Right atrium auricular region (tissue), 2 donors: ENCODE measurements around the gene GNB4. TPM values are rescaled to one million over a fixed set of nuclear protein-coding genes. Genes with fewer than 3 reads are reported as not detected.

Experiments
- DNase-seq: peaks from one replicate; pipeline ENCODE4 v3.0.0-alpha.2; 2019; ENCODE audit warnings: low spot score
- H3K27ac ChIP-seq, 2 donors: fragments of 200-600 bp; sonication (generic); 1 replicate in 1 of 2; 2 replicates in 1 of 2; pipeline ENCODE4 v1.5.1; 2016 to 2019
- H3K27me3 ChIP-seq, 2 donors: fragments of 200-600 bp; sonication (generic); one replicate each; pipeline versions ENCODE4 v1.5.1 to v1.6.0; 2017 to 2019
- H3K36me3 ChIP-seq: fragments of 200-600 bp; sonication (generic); one replicate; pipeline ENCODE4 v1.5.1; 2016
- H3K4me1 ChIP-seq, 2 donors: fragments of 200-600 bp; sonication (generic); one replicate each; pipeline versions ENCODE4 v1.5.1 to v1.6.0; 2017 to 2019
- H3K4me3 ChIP-seq, 2 donors: fragments of 200-600 bp; sonication (generic); 1 replicate in 1 of 2; 2 replicates in 1 of 2; pipeline ENCODE4 v1.5.1; 2017 to 2019; ENCODE audit warnings: mild to moderate bottlenecking in 1 of 2, moderate library complexity in 1 of 2
- H3K9me3 ChIP-seq, 2 donors: fragments of 200-600 bp; sonication (generic); one replicate each; pipeline ENCODE4 v1.5.1; 2019
- CTCF ChIP-seq, 2 donors: fragments of 200-600 bp; sonication (generic); IDR thresholded peaks; one replicate each; pipeline ENCODE4 v1.5.1; 2019; ENCODE audit warnings: antibody characterized with exemption in 2 of 2
- total RNA-seq, 2 donors: library from RNA; depleted of rRNA; stranded (reverse); fragments of >200 nt; gene quantifications; one replicate each; pipeline ENCODE4 v1.1.0, GENCODE V29; 2016

The GNB4 gene
- total RNA-seq, 2 donors from 2014 or later, result 11.7 to 36.0 TPM

GRCh38 chr3:179436517-179436916, 14.8 kb downstream of the GNB4 start:
- Histone ChIP-seq H3K4me1 (peaks cover 0 to 24% of the 10 kb centered on the region in 2 donors), H3K36me3 (no peaks in the 10 kb centered on the region), H3K27me3 (no peaks in the 10 kb centered on the region), H3K27ac (no peak overlapping the region), H3K9me3 (no peaks in the 10 kb centered on the region), H3K4me3 (no peak overlapping the region)
- no peak for DNase-seq
- no peak for TF ChIP-seq CTCF (IDR thresholded peaks at IDR 0.05)

GRCh38 chr3:179432451-179432850, 18.8 kb downstream of the GNB4 start:
- Histone ChIP-seq H3K27me3 (no peaks in the 10 kb centered on the region), H3K36me3 (no peaks in the 10 kb centered on the region), H3K27ac (no peak overlapping the region), H3K9me3 (no peaks in the 10 kb centered on the region), H3K4me3 (no peak overlapping the region), H3K4me1 (peaks cover 0 to 24% of the 10 kb centered on the region in 2 donors)
- no peak for TF ChIP-seq CTCF (IDR thresholded peaks at IDR 0.05)
- no peak for DNase-seq

- no peak overlapping the region for H3K4me3 ChIP-seq
Observed at GRCh38 chr3:179432021-179432420, 19.2 kb downstream of the GNB4 start.

GRCh38 chr3:179430277-179430870, 20.9 kb downstream of the GNB4 start:
- no peak overlapping the region for H3K27ac ChIP-seq
- no peak for DNase-seq
- no peak for TF ChIP-seq CTCF (IDR thresholded peaks at IDR 0.05)
- H3K4me1 ChIP-seq, result peaks cover 0 to 18% of the 10 kb centered on the region in 2 donors
- peaks cover 8% of the 10 kb centered on the region for H3K36me3 ChIP-seq
- no peak overlapping the region for H3K4me3 ChIP-seq
- H3K9me3 ChIP-seq, result no peaks in the 10 kb centered on the region
- H3K27me3 ChIP-seq, result no peaks in the 10 kb centered on the region

More at GRCh38 chr3:179432021-179432420, 19.2 kb downstream of the GNB4 start:
- DNase-seq, result no peak
- Histone ChIP-seq H3K36me3 (no peaks in the 10 kb centered on the region), H3K27ac (peak overlapping the region in 1 of 2 donors; percentile 9), H3K27me3 (no peaks in the 10 kb centered on the region), H3K9me3 (no peaks in the 10 kb centered on the region), H3K4me1 (peaks cover 0 to 21% of the 10 kb centered on the region in 2 donors)
- TF ChIP-seq CTCF (IDR thresholded peaks at IDR 0.05), result no peak

GRCh38 chr3:179428876-179429548, 22.3 kb downstream of the GNB4 start:
- DNase-seq, result no peak
- H3K9me3 ChIP-seq, result no peaks in the 10 kb centered on the region
- no peak for TF ChIP-seq CTCF (IDR thresholded peaks at IDR 0.05)
- H3K4me3 ChIP-seq, result no peak overlapping the region
- H3K27ac ChIP-seq, result no peak overlapping the region
- peaks cover 0 to 18% of the 10 kb centered on the region in 2 donors for H3K4me1 ChIP-seq
- H3K36me3 ChIP-seq, result peaks cover 22% of the 10 kb centered on the region
- no peaks in the 10 kb centered on the region for H3K27me3 ChIP-seq
